Gastroesophageal sphincter (tissue), 4 donors: ENCODE results near the gene CENPL. TPM values are rescaled to one million over a fixed set of nuclear protein-coding genes. Genes with fewer than 3 reads are reported as not detected.

Source experiments
- ATAC-seq: fragments of 150-250 bp; one replicate; pipeline ENCODE4 v1.9.1; 2016; ENCODE audit warnings: mild to moderate bottlenecking, moderate library complexity
- H3K27ac ChIP-seq, 4 donors: fragments of 200-600 bp; sonication (generic) in 3 of 4; 1 replicate in 3 of 4; 2 replicates in 1 of 4; pipeline ENCODE4 v1.5.1; 2016 to 2019
- H3K27me3 ChIP-seq: fragments of 200-600 bp; sonication (generic); one replicate; pipeline ENCODE4 v1.5.1; 2019
- H3K36me3 ChIP-seq, 2 donors: fragments of 200-600 bp; sonication (generic); one replicate each; pipeline ENCODE4 v1.5.1; 2019; ENCODE audit warnings: control low read depth in 1 of 2
- H3K4me1 ChIP-seq, 3 donors: fragments of 200-600 bp; sonication (generic); 1 replicate in 2 of 3; 2 replicates in 1 of 3; pipeline ENCODE4 v1.5.1; 2016 to 2019; ENCODE audit warnings: control low read depth in 2 of 3
- H3K4me3 ChIP-seq, 2 donors: fragments of 200-600 bp; sonication (generic); one replicate each; pipeline ENCODE4 v1.5.1; 2019; ENCODE audit warnings: mild to moderate bottlenecking in 1 of 2, moderate library complexity in 1 of 2
- H3K9me3 ChIP-seq, 3 donors: fragments of 200-600 bp; sonication (generic); one replicate each; pipeline ENCODE4 v1.5.1; 2017 to 2019; ENCODE audit warnings: control low read depth in 2 of 3
- EP300 ChIP-seq: sonication (generic); formaldehyde crosslinking; IDR thresholded peaks from one replicate; pipeline ENCODE4 v1.6.1; 2017; ENCODE audit warnings: antibody characterized with exemption, mild to moderate bottlenecking
- POLR2A ChIP-seq, 2 donors: fragments of 450-650 bp; IDR thresholded peaks; one replicate each; pipeline ENCODE4 v1.6.1; 2017; ENCODE audit warnings: antibody characterized with exemption in 2 of 2, mild to moderate bottlenecking in 2 of 2, moderate library complexity in 1 of 2
- POLR2AphosphoS5 ChIP-seq: sonication (generic); formaldehyde crosslinking; IDR thresholded peaks from one replicate; pipeline ENCODE4 v1.6.1; 2017; ENCODE audit warnings: antibody characterized with exemption
- WGBS, 2 donors: methylation state at CpG; one replicate each; pipeline ENCODE4 v1.1.5; 2018; ENCODE audit warnings: low coverage in 1 of 2; 5-methylcytosine and 5-hydroxymethylcytosine counted together
- total RNA-seq, 4 donors: library from RNA; depleted of rRNA; stranded (reverse); fragments of >200 nt; gene quantifications; one replicate each; pipeline ENCODE4 v1.1.0, GENCODE V29; 2016
- TF ChIP-seq, protein P1 (sequence below), 4 experiments: fragments of 200-600 bp in 2 of 4; fragments of 450-650 bp in 2 of 4; sonication (generic) in 1 of 4; IDR thresholded peaks; one replicate each; pipeline ENCODE4 v1.5.1; 2017 to 2019; ENCODE audit warnings: antibody characterized with exemption in 4 of 4, mild to moderate bottlenecking in 2 of 4, moderate library complexity in 2 of 4

Gene CENPL
- total RNA-seq, 4 donors from 2014 or later: 4.8 to 6.5 (median 6.2) TPM

GRCh38 chr1:173856014-173856413 lies 31.3 kb upstream of the CENPL start:
- Histone ChIP-seq H3K9me3 (no peaks in the 10 kb centered on the region), H3K27me3 (no peaks in the 10 kb centered on the region), H3K4me3 (no peak overlapping the region), H3K36me3 (peaks cover 0 to 82% of the 10 kb centered on the region in 2 donors), H3K27ac (no peak overlapping the region), H3K4me1 (peaks cover 0 to 14% (median 3%) of the 10 kb centered on the region in 3 donors)
- 78 to 88% methylated on average over 1 of the region's 1 CpG for WGBS, 2 donors
- no peak for ATAC-seq
- TF ChIP-seq POLR2AphosphoS5 (no peak), EP300 (no peak), POLR2A (IDR thresholded peaks at IDR 0.05) (no peak)
- TF ChIP-seq, protein P1, sequence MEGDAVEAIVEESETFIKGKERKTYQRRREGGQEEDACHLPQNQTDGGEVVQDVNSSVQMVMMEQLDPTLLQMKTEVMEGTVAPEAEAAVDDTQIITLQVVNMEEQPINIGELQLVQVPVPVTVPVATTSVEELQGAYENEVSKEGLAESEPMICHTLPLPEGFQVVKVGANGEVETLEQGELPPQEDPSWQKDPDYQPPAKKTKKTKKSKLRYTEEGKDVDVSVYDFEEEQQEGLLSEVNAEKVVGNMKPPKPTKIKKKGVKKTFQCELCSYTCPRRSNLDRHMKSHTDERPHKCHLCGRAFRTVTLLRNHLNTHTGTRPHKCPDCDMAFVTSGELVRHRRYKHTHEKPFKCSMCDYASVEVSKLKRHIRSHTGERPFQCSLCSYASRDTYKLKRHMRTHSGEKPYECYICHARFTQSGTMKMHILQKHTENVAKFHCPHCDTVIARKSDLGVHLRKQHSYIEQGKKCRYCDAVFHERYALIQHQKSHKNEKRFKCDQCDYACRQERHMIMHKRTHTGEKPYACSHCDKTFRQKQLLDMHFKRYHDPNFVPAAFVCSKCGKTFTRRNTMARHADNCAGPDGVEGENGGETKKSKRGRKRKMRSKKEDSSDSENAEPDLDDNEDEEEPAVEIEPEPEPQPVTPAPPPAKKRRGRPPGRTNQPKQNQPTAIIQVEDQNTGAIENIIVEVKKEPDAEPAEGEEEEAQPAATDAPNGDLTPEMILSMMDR (IDR thresholded peaks at IDR 0.05): no peak

DNA sequence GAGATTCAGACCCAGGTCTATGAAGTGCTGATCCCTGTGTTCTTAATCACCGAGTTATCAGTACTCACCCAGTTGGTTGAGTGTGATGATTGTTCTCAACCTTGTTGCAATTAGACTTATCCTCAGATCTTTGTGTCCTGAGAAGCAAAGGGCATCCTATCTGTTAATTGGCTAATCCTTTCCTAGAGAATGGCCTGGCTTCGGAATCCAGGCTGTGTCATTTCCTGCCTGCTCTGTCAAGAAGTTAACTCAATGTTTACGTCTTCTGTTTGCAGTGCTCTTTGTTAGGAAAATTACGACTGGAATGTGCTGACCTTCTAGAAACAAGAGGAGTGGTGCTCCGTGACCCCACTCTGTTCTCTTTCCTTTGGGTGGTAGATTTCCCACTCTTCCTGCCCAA lies 28.4 kb upstream of the CENPL start:
- Histone ChIP-seq H3K9me3 (no peaks in the 10 kb centered on the region), H3K27ac (peak overlapping the region; percentile 21 to 52 (median 32)), H3K4me3 (no peak overlapping the region), H3K36me3 (peaks cover 0 to 71% of the 10 kb centered on the region in 2 donors), H3K27me3 (no peaks in the 10 kb centered on the region), H3K4me1 (peaks cover 0 to 14% (median 3%) of the 10 kb centered on the region in 3 donors)
- TF ChIP-seq POLR2AphosphoS5: no peak
- TF ChIP-seq EP300: no peak
- TF ChIP-seq, protein P1 (IDR thresholded peaks at IDR 0.05): no peak
- TF ChIP-seq POLR2A (IDR thresholded peaks at IDR 0.05): no peak
- 13 to 43% methylated on average over 5 of the region's 5 CpGs for WGBS, 2 donors
- ATAC-seq: no peak

DNA sequence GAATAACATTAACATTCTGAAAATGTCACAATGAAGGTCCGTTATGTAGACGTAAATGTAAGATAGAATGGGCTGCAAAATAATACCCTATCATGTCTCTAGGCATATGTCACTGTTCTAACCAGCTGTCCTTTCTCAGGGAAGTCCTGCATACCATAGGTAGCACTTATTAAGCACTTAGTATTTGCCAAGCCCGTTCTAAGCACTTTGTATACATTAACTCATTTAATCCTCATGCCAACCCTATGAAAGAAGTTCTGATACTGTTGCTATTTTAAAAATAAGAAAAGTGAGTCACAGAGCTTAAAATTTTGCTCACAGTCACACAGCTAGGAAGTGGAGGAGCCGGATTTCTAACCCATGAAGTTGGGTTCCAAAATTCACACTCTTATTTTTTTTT lies 27.4 kb upstream of the CENPL start:
- TF ChIP-seq, protein P1 (IDR thresholded peaks at IDR 0.05): no peak
- TF ChIP-seq POLR2A (IDR thresholded peaks at IDR 0.05): no peak
- TF ChIP-seq POLR2AphosphoS5: no peak
- TF ChIP-seq EP300: no peak
- WGBS, 2 donors: 27 to 41% methylated on average over 4 of the region's 4 CpGs
- Histone ChIP-seq H3K27ac (peak overlapping the region in 1 of 4 donors; percentile 52), H3K36me3 (peaks cover 0 to 63% of the 10 kb centered on the region in 2 donors), H3K27me3 (no peaks in the 10 kb centered on the region), H3K9me3 (no peaks in the 10 kb centered on the region), H3K4me3 (no peak overlapping the region), H3K4me1 (peaks cover 0 to 14% (median 3%) of the 10 kb centered on the region in 3 donors)
- ATAC-seq: no peak

GRCh38 chr1:173832748-173833147 lies 8.1 kb upstream of the CENPL start:
- 85 to 86% methylated on average over 1 of the region's 1 CpG for WGBS, 2 donors
- ATAC-seq: no peak
- H3K4me1 ChIP-seq: no peaks in the 10 kb centered on the region
- no peak overlapping the region for H3K27ac ChIP-seq
- TF ChIP-seq POLR2AphosphoS5: no peak
- no peak for TF ChIP-seq POLR2A (IDR thresholded peaks at IDR 0.05)
- TF ChIP-seq, protein P1 (IDR thresholded peaks at IDR 0.05): no peak
- no peak for TF ChIP-seq EP300
- H3K27me3 ChIP-seq: no peaks in the 10 kb centered on the region
- H3K4me3 ChIP-seq: no peak overlapping the region
- no peaks in the 10 kb centered on the region for H3K9me3 ChIP-seq
- H3K36me3 ChIP-seq: peaks cover 0 to 81% of the 10 kb centered on the region in 2 donors

GRCh38 chr1:173827611-173828010 lies 2.9 kb upstream of the CENPL start:
- ATAC-seq: no peak
- Histone ChIP-seq H3K4me1 (peaks cover 0 to 28% (median 9%) of the 10 kb centered on the region in 3 donors), H3K9me3 (no peaks in the 10 kb centered on the region), H3K27me3 (no peaks in the 10 kb centered on the region), H3K4me3 (no peak overlapping the region), H3K27ac (no peak overlapping the region), H3K36me3 (peaks cover 0 to 33% of the 10 kb centered on the region in 2 donors)
- TF ChIP-seq, protein P1 (IDR thresholded peaks at IDR 0.05): no peak
- no peak for TF ChIP-seq POLR2AphosphoS5
- TF ChIP-seq EP300: no peak
- no peak for TF ChIP-seq POLR2A (IDR thresholded peaks at IDR 0.05)
- WGBS, 2 donors: 89% methylated on average over 2 of the region's 2 CpGs; no CpG with 5 or more reads in 1 of the 2 donors
